Neural cell (in vitro differentiated cells): Measurements from ENCODE around the gene CEACAM21.

ENCODE experiments used
- EZH2 ChIP-seq: fragments of 200-600, 300-800 bp; shearing (Covaris generic), sonication (generic); IDR thresholded peaks from 2 replicates; pipeline ENCODE4 v1.6.1; 2014; ENCODE audit warnings: antibody characterized with exemption, low read length, borderline replicate concordance, mild to moderate bottlenecking; ENCODE audit not compliant: insufficient read depth, poor library complexity, severe bottlenecking
- POLR2AphosphoS5 ChIP-seq: IDR thresholded peaks from 2 replicates; pipeline ENCODE4 v1.6.1; 2012
- RAD21 ChIP-seq: fragments of 450-650 bp; conservative IDR thresholded peaks from 2 replicates; pipeline ENCODE4 v1.6.1; 2014; ENCODE audit warnings: antibody characterized with exemption, mild to moderate bottlenecking, moderate library complexity
- TF ChIP-seq, protein P1 (sequence below): IDR thresholded peaks from 2 replicates; pipeline ENCODE4 v1.6.1; 2012; ENCODE audit warnings: borderline replicate concordance
- TF ChIP-seq, protein P2 (sequence below): fragments of 450-650 bp; IDR thresholded peaks from 2 replicates; pipeline ENCODE4 v1.5.1; 2014; ENCODE audit warnings: antibody characterized with exemption, mild to moderate bottlenecking, moderate library complexity; ENCODE audit not compliant: poor library complexity, severe bottlenecking

DNA sequence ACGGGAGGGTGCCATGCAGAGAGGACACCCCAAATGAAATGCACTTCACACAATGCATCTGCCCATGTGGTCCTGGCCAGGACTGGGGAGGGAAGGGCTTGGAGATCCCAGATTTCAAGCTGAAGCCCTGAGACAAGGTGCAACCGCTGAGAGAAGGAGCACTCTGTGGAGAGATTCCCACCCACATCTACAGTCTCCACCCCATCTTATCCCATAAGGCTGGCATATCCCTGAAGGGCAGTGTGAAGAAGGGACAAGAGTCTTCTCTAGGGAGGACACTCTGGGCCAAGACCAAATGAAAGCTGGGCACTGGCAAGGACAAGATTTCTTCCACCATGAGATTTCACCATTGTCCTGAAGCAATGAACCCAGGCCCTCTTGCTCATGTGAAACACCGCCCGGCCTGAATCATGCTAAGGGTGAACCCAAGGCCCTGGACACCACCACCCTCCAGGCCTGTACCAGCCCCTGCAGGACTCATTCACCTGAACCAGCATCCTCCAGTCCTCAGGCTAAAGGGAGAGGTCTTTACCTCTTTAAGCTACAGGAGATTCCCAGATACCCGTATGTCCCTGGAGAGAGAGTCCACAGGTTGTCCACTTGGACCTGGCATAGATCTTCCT, 30.4 kb downstream of the CEACAM21 start:
- TF ChIP-seq POLR2AphosphoS5 (no peak), RAD21 (no peak), EZH2 (no peak)
- TF ChIP-seq, protein P1, sequence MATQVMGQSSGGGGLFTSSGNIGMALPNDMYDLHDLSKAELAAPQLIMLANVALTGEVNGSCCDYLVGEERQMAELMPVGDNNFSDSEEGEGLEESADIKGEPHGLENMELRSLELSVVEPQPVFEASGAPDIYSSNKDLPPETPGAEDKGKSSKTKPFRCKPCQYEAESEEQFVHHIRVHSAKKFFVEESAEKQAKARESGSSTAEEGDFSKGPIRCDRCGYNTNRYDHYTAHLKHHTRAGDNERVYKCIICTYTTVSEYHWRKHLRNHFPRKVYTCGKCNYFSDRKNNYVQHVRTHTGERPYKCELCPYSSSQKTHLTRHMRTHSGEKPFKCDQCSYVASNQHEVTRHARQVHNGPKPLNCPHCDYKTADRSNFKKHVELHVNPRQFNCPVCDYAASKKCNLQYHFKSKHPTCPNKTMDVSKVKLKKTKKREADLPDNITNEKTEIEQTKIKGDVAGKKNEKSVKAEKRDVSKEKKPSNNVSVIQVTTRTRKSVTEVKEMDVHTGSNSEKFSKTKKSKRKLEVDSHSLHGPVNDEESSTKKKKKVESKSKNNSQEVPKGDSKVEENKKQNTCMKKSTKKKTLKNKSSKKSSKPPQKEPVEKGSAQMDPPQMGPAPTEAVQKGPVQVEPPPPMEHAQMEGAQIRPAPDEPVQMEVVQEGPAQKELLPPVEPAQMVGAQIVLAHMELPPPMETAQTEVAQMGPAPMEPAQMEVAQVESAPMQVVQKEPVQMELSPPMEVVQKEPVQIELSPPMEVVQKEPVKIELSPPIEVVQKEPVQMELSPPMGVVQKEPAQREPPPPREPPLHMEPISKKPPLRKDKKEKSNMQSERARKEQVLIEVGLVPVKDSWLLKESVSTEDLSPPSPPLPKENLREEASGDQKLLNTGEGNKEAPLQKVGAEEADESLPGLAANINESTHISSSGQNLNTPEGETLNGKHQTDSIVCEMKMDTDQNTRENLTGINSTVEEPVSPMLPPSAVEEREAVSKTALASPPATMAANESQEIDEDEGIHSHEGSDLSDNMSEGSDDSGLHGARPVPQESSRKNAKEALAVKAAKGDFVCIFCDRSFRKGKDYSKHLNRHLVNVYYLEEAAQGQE = no peak
- TF ChIP-seq, protein P2, sequence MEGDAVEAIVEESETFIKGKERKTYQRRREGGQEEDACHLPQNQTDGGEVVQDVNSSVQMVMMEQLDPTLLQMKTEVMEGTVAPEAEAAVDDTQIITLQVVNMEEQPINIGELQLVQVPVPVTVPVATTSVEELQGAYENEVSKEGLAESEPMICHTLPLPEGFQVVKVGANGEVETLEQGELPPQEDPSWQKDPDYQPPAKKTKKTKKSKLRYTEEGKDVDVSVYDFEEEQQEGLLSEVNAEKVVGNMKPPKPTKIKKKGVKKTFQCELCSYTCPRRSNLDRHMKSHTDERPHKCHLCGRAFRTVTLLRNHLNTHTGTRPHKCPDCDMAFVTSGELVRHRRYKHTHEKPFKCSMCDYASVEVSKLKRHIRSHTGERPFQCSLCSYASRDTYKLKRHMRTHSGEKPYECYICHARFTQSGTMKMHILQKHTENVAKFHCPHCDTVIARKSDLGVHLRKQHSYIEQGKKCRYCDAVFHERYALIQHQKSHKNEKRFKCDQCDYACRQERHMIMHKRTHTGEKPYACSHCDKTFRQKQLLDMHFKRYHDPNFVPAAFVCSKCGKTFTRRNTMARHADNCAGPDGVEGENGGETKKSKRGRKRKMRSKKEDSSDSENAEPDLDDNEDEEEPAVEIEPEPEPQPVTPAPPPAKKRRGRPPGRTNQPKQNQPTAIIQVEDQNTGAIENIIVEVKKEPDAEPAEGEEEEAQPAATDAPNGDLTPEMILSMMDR = no peak
